Lower leg skin (tissue), 3 donors: ENCODE data around the gene PRCD.

ENCODE experiments used
- CTCF ChIP-seq, 3 donors: fragments of 450-650 bp; IDR thresholded peaks; one replicate each; pipeline ENCODE4 v1.5.1; 2016; ENCODE audit warnings: antibody characterized with exemption in 3 of 3, mild to moderate bottlenecking in 3 of 3, moderate library complexity in 2 of 3
- POLR2A ChIP-seq, 2 donors: fragments of 450-650 bp; IDR thresholded peaks; one replicate each; pipeline ENCODE4 v1.6.1; 2016 to 2017; ENCODE audit warnings: antibody characterized with exemption in 2 of 2, mild to moderate bottlenecking in 1 of 2, moderate library complexity in 1 of 2

GRCh38 chr17:76546556-76547182 is 6.8 kb downstream of the PRCD start:
- TF ChIP-seq POLR2A (IDR thresholded peaks at IDR 0.05), result no peak
- no peak for TF ChIP-seq CTCF (IDR thresholded peaks at IDR 0.05)
